Panc1 (cell line): Measurements from ENCODE around the gene SIGLEC7.

Source experiments
- POLR2AphosphoS5 ChIP-seq: IDR thresholded peaks from 2 replicates; pipeline ENCODE4 v1.6.1; 2012; ENCODE audit warnings: mild to moderate bottlenecking, low read depth, low read length, moderate library complexity
- SIN3A ChIP-seq: IDR thresholded peaks from 2 replicates; pipeline ENCODE4 v1.6.1; 2012; ENCODE audit warnings: low read depth, mild to moderate bottlenecking, low read length, moderate library complexity, borderline replicate concordance; ENCODE audit not compliant: insufficient read depth
- TCF7L2 ChIP-seq: IDR thresholded peaks from 2 replicates; pipeline ENCODE4 v1.6.1; 2011; ENCODE audit warnings: mild to moderate bottlenecking, low read depth, low read length, inconsistent platforms

DNA sequence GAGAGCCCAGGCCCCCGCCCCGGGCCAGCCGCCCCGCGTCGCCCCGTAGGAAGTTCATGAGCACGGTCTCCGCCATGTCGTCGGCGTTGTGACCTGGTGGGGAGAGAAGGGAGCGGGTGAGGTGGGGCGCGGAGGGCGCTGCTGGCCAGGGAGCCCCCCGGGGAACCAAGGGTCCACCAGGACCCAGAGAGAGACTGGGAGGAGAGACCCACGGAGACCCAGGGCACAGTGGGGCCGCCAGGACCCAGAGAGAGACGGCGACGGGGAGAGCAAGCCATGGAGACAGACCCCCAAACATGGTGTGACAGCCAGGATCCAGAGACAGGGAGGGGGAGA lies 43.1 kb upstream of the SIGLEC7 start:
- TF ChIP-seq SIN3A (no peak), TCF7L2 (no peak), POLR2AphosphoS5 (no peak)
